ENCODE measurements around the gene GPR25.
"Not testable (repeated sequence)": the region's sequence is repeated elsewhere in the genome, so short reads cannot be mapped to it uniquely, and the experiment has no call there.

Gene GPR25

GRCh38 chr1:200905411-200906052, 32.8 kb downstream of the GPR25 start:
- no peak overlapping the region for H3K4me3 ChIP-seq (ENCODE audit: low read length)
- peak; percentile 91 for DNase-seq (ENCODE audit: low read depth, low spot score)

DNA sequence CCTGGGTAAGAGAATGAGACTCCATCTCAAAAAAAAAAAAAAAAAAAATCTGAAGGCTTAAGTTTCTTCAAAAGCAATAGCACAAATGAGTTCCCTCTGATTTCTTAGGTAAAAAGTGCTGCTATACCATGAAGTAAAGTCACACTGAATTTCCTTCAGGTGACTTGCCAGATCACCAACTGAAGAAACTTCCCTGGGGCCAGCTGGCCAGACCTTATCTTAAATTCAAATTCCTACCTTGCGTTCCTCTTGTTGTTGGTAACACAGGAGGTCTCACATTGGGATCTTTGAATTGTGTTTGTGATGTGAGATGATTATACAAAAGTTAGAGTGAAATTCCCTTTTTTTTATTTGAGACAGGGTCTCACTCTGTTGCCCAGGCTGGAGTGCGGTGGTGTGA, 33.7 kb downstream of the GPR25 start:
- no peak overlapping the region for H3K4me3 ChIP-seq (ENCODE audit: low read length)
- DNase-seq (ENCODE audit: low read depth, low spot score), result no peak

DNA sequence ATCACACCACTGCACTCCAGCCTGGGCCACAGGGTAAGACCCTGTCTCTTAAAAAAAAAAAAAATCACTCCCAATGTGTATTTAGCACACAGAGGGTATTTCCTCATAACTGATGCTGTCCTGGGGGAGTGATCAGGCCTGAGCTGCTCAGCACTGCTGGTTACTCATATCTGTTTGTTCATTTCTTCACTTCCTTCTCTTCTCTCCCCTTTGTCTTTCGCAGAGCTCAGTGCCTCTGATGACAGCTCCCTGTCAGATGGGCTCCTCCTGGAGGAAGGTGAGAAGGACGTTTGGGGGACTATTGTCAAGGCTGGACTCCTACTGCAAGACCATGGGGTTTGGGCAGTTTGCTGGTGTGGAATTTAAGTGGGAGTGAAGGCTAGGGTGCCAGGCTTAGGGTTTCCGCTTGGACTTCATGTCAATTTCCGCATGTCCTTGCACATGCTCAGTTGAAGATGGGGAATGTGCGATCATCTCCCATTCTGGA, 34.9 kb downstream of the GPR25 start:
- H3K4me3 ChIP-seq (ENCODE audit: low read length), result no peak overlapping the region
- DNase-seq (ENCODE audit: low read depth, low spot score), result no peak

DNA sequence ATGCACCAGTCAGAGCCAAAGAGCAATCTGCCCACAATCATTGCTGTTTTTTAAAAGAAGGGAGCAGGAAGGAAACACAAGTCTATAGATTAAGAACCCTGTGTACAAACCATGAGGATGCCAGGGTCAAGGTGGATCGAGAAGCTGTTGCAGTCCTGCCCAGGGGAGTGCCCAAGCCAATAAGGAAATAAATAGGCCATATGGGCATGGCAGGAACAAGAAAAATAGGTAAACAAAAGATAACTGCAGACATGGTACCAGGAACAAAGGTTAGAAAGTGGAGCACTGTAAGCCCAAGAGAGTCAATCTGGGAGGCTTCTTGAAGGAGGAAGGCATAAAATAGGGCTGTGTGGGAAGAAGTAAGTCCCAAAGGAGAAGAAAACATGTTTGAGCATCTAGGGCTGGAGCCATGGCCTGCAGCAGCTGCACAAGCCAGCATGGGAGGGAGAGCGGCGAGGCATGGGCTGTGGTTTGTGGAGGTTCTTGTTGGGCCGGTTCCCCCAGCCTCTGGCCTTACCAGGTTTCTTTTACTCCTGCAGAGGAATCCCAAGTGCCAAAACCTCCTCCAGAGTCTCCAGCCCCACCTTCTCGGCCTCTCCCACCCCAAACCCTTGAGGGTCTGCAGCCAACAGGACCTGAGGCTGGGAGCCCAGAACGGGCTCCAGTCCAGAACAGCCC, 35.5 kb downstream of the GPR25 start:
- DNase-seq (ENCODE audit: low read depth, low spot score), result no peak
- H3K4me3 ChIP-seq (ENCODE audit: low read length), result no peak overlapping the region

DNA sequence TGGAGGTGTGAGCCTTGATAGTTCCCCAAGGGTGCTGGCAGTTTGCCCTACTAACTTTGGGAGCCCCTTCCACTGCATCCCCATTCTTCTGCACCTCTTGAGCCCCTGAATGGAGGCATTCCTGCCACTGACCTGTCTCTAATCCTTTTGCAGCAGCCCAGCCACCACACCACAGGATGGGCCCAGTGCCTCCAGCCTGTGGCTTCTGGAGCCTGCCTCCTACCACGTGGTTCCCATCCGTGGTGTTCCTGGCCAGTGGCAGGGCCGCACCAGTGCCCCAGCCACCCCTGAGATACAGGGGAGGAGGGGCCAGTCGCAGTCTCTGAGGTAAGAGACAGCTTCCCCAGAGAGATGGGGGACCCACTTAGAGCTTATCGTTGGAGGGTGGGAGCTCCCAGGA, 36.3 kb downstream of the GPR25 start:
- H3K4me3 ChIP-seq (ENCODE audit: low read length), result no peak overlapping the region
- DNase-seq (ENCODE audit: low read depth, low spot score), result no peak

DNA sequence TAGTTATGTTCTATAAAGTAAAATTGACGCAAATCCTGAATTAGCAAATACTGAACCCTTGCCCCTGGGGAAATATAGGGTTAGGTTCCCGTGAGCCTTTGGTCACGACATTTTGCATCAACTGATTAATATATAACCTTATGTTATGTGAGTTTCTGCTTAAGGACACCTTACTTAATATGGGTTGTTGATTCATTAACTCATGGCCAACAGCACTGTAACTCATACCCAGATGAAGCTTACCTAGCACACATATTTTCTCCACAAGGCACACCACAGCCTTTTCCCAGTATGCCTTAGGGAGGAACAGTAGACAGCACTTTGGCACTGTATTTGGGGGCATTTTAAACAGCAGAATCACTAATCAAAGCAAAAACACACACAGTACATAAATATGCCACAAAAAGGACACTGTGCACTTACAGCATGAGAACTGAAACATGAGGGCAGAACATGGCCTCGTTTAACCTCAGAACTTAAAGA, 37.0 kb downstream of the GPR25 start:
- DNase-seq (ENCODE audit: low read depth, low spot score), result no peak

DNA sequence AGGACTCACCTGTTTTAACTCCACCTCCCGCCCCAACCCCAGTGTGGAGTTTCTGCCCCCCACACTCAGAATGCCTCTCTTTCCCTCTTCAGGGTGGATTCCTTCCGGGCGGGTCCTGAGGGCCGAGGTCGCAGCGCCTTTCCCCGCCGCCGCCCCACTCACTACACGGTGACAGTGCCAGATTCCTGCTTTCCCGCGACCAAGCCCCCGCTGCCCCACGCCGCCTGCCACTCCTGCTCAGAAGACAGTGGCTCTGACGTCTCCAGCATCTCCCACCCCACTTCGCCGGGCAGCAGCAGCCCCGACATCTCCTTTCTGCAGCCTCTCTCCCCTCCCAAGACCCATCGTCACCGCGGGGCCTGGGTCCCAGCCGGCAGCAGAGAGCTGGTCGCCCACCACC, 38.6 kb downstream of the GPR25 start:
- no peak for DNase-seq (ENCODE audit: low read depth, low spot score)
- no peak overlapping the region for H3K4me3 ChIP-seq (ENCODE audit: low read length)

More for the DNA sequence above, 37.0 kb downstream of the GPR25 start:
- no peak overlapping the region for H3K4me3 ChIP-seq (ENCODE audit: low read length)

GRCh38 chr1:200911936-200912335, 39.2 kb downstream of the GPR25 start:
- H3K4me3 ChIP-seq (ENCODE audit: low read length); DNase-seq (ENCODE audit: low read depth, low spot score): not testable (repeated sequence)

GRCh38 chr1:200912737-200913407, 40.1 kb downstream of the GPR25 start:
- no peak overlapping the region for H3K4me3 ChIP-seq (ENCODE audit: low read length)
- DNase-seq (ENCODE audit: low read depth, low spot score), result no peak

- H3K4me3 ChIP-seq (ENCODE audit: low read length), result no peak overlapping the region
- no peak for DNase-seq (ENCODE audit: low read depth, low spot score)
Measured at GRCh38 chr1:200916152-200916551, 43.4 kb downstream of the GPR25 start.

DNA sequence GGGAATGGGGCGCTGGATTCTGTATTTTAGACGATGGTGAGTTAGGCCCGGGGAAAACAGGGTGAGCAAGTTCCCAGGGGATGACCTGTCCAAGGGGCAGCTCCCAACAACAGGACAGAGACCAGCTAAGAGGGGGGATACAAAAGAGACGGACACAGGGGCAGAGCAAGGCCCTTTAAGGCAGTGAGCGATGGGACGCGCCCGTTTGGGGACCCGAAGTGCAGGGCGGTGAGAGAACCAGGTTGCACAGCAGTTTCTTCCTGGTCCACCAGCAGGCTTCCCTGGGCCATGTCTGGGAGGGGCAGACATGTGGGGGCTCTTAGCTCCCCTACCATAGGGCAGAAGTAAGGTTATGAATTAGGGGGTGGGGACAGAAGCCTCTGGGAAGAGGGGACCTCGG, 43.9 kb downstream of the GPR25 start:
- DNase-seq (ENCODE audit: low read depth, low spot score), result no peak
- no peak overlapping the region for H3K4me3 ChIP-seq (ENCODE audit: low read length)

- H3K4me3 ChIP-seq (ENCODE audit: low read length), result no peak overlapping the region
- DNase-seq (ENCODE audit: low read depth, low spot score), result no peak
Measured at GRCh38 chr1:200917291-200917817, 44.6 kb downstream of the GPR25 start.

DNA sequence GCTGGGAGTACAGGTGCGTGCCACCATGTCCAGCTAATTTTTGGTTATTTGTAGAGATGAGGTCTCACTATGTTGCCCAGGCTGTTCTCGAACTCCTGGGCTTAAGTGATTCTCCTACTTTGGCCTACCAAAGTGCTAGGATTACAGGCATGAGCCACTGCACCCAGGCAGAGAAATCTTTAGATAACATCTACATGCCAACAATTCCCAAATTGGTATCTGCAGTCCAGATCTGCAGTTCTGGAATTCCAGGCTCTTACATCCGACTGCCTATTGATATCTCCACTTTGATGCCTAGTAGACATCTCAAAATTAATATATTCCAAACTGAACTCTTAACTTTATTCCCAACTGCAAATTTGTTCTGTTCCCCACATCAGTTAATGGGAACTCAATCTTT, 45.2 kb downstream of the GPR25 start:
- DNase-seq (ENCODE audit: low read depth, low spot score), result no peak

DNA sequence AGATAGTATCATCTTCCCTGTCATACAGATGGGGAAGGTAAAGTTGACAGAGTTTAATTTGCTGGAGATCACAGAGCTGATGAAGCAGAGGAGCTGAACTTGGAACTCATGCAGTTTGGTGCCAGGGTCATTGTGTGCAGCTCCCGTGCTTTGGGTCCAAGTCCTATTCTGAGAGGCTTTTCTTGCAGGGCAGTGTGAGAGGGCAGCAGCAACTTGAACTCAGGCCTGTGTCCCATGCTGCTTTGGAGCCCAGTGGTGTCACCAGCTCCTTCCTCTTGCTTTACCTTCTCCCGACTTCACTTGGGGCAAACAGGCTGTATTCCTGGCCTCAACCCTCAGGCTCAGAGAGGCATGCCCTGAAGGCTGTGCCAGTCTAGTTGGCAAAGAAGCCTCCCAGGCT, 46.6 kb downstream of the GPR25 start:
- H3K4me3 ChIP-seq (ENCODE audit: low read length), result no peak overlapping the region
- DNase-seq (ENCODE audit: low read depth, low spot score), result no peak

More for the DNA sequence above, 45.2 kb downstream of the GPR25 start:
- H3K4me3 ChIP-seq (ENCODE audit: low read length), result no peak overlapping the region

GRCh38 chr1:200921571-200922110, 48.9 kb downstream of the GPR25 start:
- no peak for DNase-seq (ENCODE audit: low read depth, low spot score)
- H3K4me3 ChIP-seq (ENCODE audit: low read length), result no peak overlapping the region

- DNase-seq (ENCODE audit: low read depth, low spot score), result no peak
- H3K4me3 ChIP-seq (ENCODE audit: low read length), result no peak overlapping the region
Measured at GRCh38 chr1:200922406-200922805, 49.6 kb downstream of the GPR25 start.

DNA sequence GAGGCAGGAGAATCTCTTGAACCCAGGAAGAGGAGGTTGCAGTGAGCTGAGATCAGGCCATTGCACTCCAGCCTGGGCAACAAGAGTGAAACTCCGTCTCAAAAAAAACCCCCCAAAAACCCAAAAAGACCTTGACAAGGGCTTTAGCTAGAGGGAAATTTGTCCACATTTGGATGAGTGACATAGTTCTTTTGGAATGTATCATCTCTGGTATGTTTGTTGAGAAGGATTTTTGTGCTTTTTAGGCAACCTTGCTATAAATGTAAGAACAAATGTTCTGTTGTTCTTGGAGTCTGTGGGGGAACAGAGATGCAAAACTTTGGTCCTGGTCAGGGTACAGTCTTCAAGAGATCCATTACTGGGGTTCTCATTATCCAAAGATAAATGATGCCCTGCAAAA, 50.8 kb downstream of the GPR25 start:
- no peak for DNase-seq (ENCODE audit: low read depth, low spot score)
- H3K4me3 ChIP-seq (ENCODE audit: low read length), result no peak overlapping the region
